ENCODE results near the gene NT5E. TPM values are rescaled to one million over a fixed set of nuclear protein-coding genes. Genes with fewer than 3 reads are reported as not detected.

Gene NT5E
- total and polyA plus RNA-seq, 2 of the 13 experiments (the other 11 are each of a cell fraction or from before 2014, with no cell fraction given), result 9.5 to 33.0 TPM

- intact Hi-C loops (cut with micrococcal nuclease; ENCODE audit: unreplicated experiment), result loop anchor here (2.0 kb wide), 2 partner anchors 13 to 43 kb away; no protein-coding TSS in a partner anchor
- Histone ChIP-seq H3K4me1 (ENCODE audit: insufficient read depth, low read length) (peaks cover 94% of the 10 kb centered on the region), H3K9ac (ENCODE audit: insufficient read depth, low read depth, low read length) (peak overlapping the region; percentile 79), H3K4me2 (ENCODE audit: low read depth, low read length) (peak overlapping the region; percentile 96), H2AFZ (ENCODE audit: low read length) (no peak overlapping the region), H3K79me2 (ENCODE audit: insufficient read depth, low read length) (no peaks in the 10 kb centered on the region), H4K20me1 (ENCODE audit: insufficient read depth, low read length) (no peaks in the 10 kb centered on the region), H3K27ac (ENCODE audit: extremely low read length, insufficient read depth, low read length) (peak overlapping the region; percentile 98), H3K4me3 (replicated peaks in 1 of 3; ENCODE audit: insufficient read depth in 1 of 3, low read depth in 2 of 3, low read length in 3 of 3) (peak overlapping the region in 2 of 3 experiments; percentile 50 to 55; a peak in 3 of 6 replicates), H3K9me3 (ENCODE audit: low read length) (no peaks in the 10 kb centered on the region), H3K27me3 (ENCODE audit: control insufficient read depth in 1 of 2, insufficient read depth in 2 of 2, low read length in 2 of 2) (no peaks in the 10 kb centered on the region), H3K36me3 (replicated peaks in 1 of 2; ENCODE audit: control insufficient read depth in 1 of 2, insufficient read depth in 2 of 2, low read length in 2 of 2) (no peaks in the 10 kb centered on the region)
- 85% methylated on average over 2 of the region's 2 CpGs for WGBS (ENCODE audit: low lambda C conversion rate)
- no peak for DNase-seq (ENCODE audit: low spot score)
- no peak for FAIRE-seq
- ChIA-PET POLR2A (interaction anchor here (1.3 to 3.3 kb wide), 5 partner anchors 11 to 240 kb away, joined by 3 to 99 read pairs (median 15); partner anchors contain the start of genes NT5E and SYNCRIP), CTCF (ENCODE audit: low intra/inter-chr PET ratio, low total read pairs) (no interaction called here)
- ATAC-seq, result no peak
- in situ Hi-C loops (cut with HindIII; ENCODE audit: extremely low pct_ligation_motif_present, low pct_unique_long_range_greater_than_20kb), result no loop called here
- no TSS peak for BruUV-seq (replicated peaks)
- TF ChIP-seq MEIS2 (CRISPR knock-in tag; IDR thresholded peaks at IDR 0.05) (no peak), ZSCAN22 (CRISPR knock-in tag; IDR thresholded peaks at IDR 0.05) (0 out of 2 replicates have a peak, but pooled peaks have one; percentile 42), ZNF572 (CRISPR knock-in tag; IDR thresholded peaks at IDR 0.05) (no peak), DNMT3B (CRISPR knock-in tag; conservative IDR thresholded peaks at IDR 0.05) (0 out of 2 replicates have a peak, but pooled peaks have one; percentile 37), ESRRA (CRISPR knock-in tag; IDR thresholded peaks at IDR 0.05; ENCODE audit: low read depth) (no peak), SIN3A (IDR thresholded peaks at IDR 0.05; ENCODE audit: borderline replicate concordance, low read depth, low read length) (no peak), AKNA (CRISPR knock-in tag; IDR thresholded peaks at IDR 0.05; ENCODE audit: borderline replicate concordance) (no peak), ZNF792 (CRISPR knock-in tag; IDR thresholded peaks at IDR 0.05) (no peak), TBX2 (CRISPR knock-in tag; IDR thresholded peaks at IDR 0.05; ENCODE audit: borderline replicate concordance) (0 out of 2 replicates have a peak, but pooled peaks have one; percentile 24), ZNF788 (CRISPR knock-in tag; IDR thresholded peaks at IDR 0.05; ENCODE audit: borderline replicate concordance) (0 out of 2 replicates have a peak, but pooled peaks have one; percentile 19), ZBTB43 (CRISPR knock-in tag; conservative IDR thresholded peaks at IDR 0.05) (no peak), KAT8 (CRISPR knock-in tag; IDR thresholded peaks at IDR 0.05) (0 out of 2 replicates have a peak, but pooled peaks have one; percentile 15), TFDP1 (CRISPR knock-in tag; IDR thresholded peaks at IDR 0.05; ENCODE audit: borderline replicate concordance) (0 out of 2 replicates have a peak, but pooled peaks have one; percentile 19)
- TF ChIP-seq, protein P1, sequence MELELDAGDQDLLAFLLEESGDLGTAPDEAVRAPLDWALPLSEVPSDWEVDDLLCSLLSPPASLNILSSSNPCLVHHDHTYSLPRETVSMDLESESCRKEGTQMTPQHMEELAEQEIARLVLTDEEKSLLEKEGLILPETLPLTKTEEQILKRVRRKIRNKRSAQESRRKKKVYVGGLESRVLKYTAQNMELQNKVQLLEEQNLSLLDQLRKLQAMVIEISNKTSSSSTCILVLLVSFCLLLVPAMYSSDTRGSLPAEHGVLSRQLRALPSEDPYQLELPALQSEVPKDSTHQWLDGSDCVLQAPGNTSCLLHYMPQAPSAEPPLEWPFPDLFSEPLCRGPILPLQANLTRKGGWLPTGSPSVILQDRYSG (CRISPR knock-in tag; IDR thresholded peaks at IDR 0.05), result no peak
Measured at GRCh38 chr6:85403331-85404015, 46.4 kb upstream of the NT5E start.

Data from HepG2 (cell line).